HepG2 (cell line): ENCODE measurements around the gene ENPP7. TPM values are rescaled to one million over a fixed set of nuclear protein-coding genes. Genes with fewer than 3 reads are reported as not detected.

Experiments used
- ADNP ChIP-seq: sonication (generic); formaldehyde crosslinking; IDR thresholded peaks from 2 replicates; pipeline ENCODE4 v1.4.0; 2020; ENCODE audit warnings: missing genetic modification reagents
- CHD4 ChIP-seq: fragments of 200-600 bp; sonication (generic); IDR thresholded peaks from 2 replicates; pipeline ENCODE4 v1.7.0; 2017; ENCODE audit warnings: mild to moderate bottlenecking, low read length, borderline replicate concordance
- EEA1 ChIP-seq: sonication (generic); formaldehyde crosslinking; IDR thresholded peaks from 2 replicates; pipeline ENCODE4 v1.5.1; 2020; ENCODE audit warnings: mild to moderate bottlenecking, missing genetic modification reagents, borderline replicate concordance
- EED ChIP-seq: sonication (generic); formaldehyde crosslinking; IDR thresholded peaks from 2 replicates; pipeline ENCODE4 v1.5.0; 2020; ENCODE audit warnings: mild to moderate bottlenecking, missing genetic modification reagents
- FOXA3 ChIP-seq: IDR thresholded peaks from 2 replicates; pipeline ENCODE4 v1.6.1; 2016; ENCODE audit warnings: missing genetic modification reagents, missing compliant biosample characterization
- GTF3A ChIP-seq: sonication (generic); formaldehyde crosslinking; conservative IDR thresholded peaks from 2 replicates; pipeline ENCODE4 v1.4.0; 2020; ENCODE audit warnings: mild to moderate bottlenecking, missing genetic modification reagents
- HIVEP1 ChIP-seq: sonication (generic); formaldehyde crosslinking; IDR thresholded peaks from 2 replicates; pipeline ENCODE4 v1.4.0; 2020; ENCODE audit warnings: mild to moderate bottlenecking, missing genetic modification reagents
- JARID2 ChIP-seq: sonication (generic); formaldehyde crosslinking; IDR thresholded peaks from 2 replicates; pipeline ENCODE4 v1.8.1; 2023; ENCODE audit warnings: missing genetic modification reagents, inconsistent platforms; ENCODE audit not compliant: insufficient replicate concordance
- JDP2 ChIP-seq: sonication (generic); formaldehyde crosslinking; IDR thresholded peaks from 2 replicates; pipeline ENCODE4 v1.8.1; 2022; ENCODE audit warnings: missing genetic modification reagents, borderline replicate concordance
- KLF9 ChIP-seq: IDR thresholded peaks from 2 replicates; pipeline ENCODE4 v1.6.1; 2016; ENCODE audit warnings: low read depth
- MAZ ChIP-seq, 2 experiments: sonication (generic) in 1 of 2; formaldehyde crosslinking in 1 of 2; IDR thresholded peaks; 2 replicates each; pipeline versions ENCODE4 v1.5.0 to v1.6.1; 2012 to 2020; ENCODE audit warnings: low read depth in 2 of 2, mild to moderate bottlenecking in 2 of 2, borderline replicate concordance in 1 of 2, improper control_type of control experiment in 1 of 2, low read length in 1 of 2, missing genetic modification reagents in 1 of 2, moderate library complexity in 1 of 2
- RXRA ChIP-seq: sonication (generic); formaldehyde crosslinking; IDR thresholded peaks from 2 replicates; pipeline ENCODE4 v1.5.1; 2020; ENCODE audit warnings: missing genetic modification reagents
- RXRB ChIP-seq: IDR thresholded peaks from 2 replicates; pipeline ENCODE4 v1.6.1; 2016; ENCODE audit warnings: borderline replicate concordance, missing genetic modification reagents, missing compliant biosample characterization
- YEATS4 ChIP-seq: sonication (generic); formaldehyde crosslinking; IDR thresholded peaks from 2 replicates; pipeline ENCODE4 v1.4.0; 2020; ENCODE audit warnings: missing genetic modification reagents, borderline replicate concordance
- ZBTB7A ChIP-seq: sonication (generic); formaldehyde crosslinking; IDR thresholded peaks from 2 replicates; pipeline ENCODE4 v1.8.0; 2022; ENCODE audit warnings: mild to moderate bottlenecking, missing genetic modification reagents
- ZEB1 ChIP-seq: IDR thresholded peaks from 2 replicates; pipeline ENCODE4 v1.6.1; 2012; ENCODE audit warnings: mild to moderate bottlenecking, low read depth, inconsistent platforms; ENCODE audit not compliant: insufficient replicate concordance
- ZKSCAN5 ChIP-seq: sonication (generic); formaldehyde crosslinking; IDR thresholded peaks from 2 replicates; pipeline ENCODE4 v1.5.1; 2020; ENCODE audit warnings: mild to moderate bottlenecking, missing genetic modification reagents
- ZNF18 ChIP-seq: sonication (generic); formaldehyde crosslinking; IDR thresholded peaks from 2 replicates; pipeline ENCODE4 v1.8.0; 2022; ENCODE audit warnings: mild to moderate bottlenecking, missing genetic modification reagents; ENCODE audit not compliant: insufficient replicate concordance
- ZNF331 ChIP-seq: sonication (generic); formaldehyde crosslinking; IDR thresholded peaks from 2 replicates; pipeline ENCODE4 v1.4.0; 2020; ENCODE audit warnings: missing genetic modification reagents
- ZNF354B ChIP-seq: sonication (generic); formaldehyde crosslinking; IDR thresholded peaks from 2 replicates; pipeline ENCODE4 v1.8.0; 2022; ENCODE audit warnings: mild to moderate bottlenecking, missing genetic modification reagents
- ZNF570 ChIP-seq: sonication (generic); formaldehyde crosslinking; IDR thresholded peaks from 2 replicates; pipeline ENCODE4 v1.4.0; 2020; ENCODE audit warnings: mild to moderate bottlenecking, missing genetic modification reagents, borderline replicate concordance
- ZNF629 ChIP-seq: sonication (generic); formaldehyde crosslinking; conservative IDR thresholded peaks from 2 replicates; pipeline ENCODE4 v1.5.0; 2020; ENCODE audit warnings: missing genetic modification reagents
- ZNF768 ChIP-seq: sonication (generic); formaldehyde crosslinking; IDR thresholded peaks from 2 replicates; pipeline ENCODE4 v1.4.0; 2020; ENCODE audit warnings: missing genetic modification reagents
- ZSCAN22 ChIP-seq: sonication (generic); formaldehyde crosslinking; IDR thresholded peaks from 2 replicates; pipeline ENCODE4 v1.4.0; 2020; ENCODE audit warnings: mild to moderate bottlenecking, missing genetic modification reagents
- polyA plus RNA-seq, 8 experiments: library from polyadenylated mRNA; depleted of rRNA in 3 of 8; stranded (reverse) in 7 of 8; unstranded in 1 of 8; fragments of >200 nt; fragmentation: Illumina TruSeq in 4 of 8; extraction: Trizol in 4 of 8; gene quantifications; 2 replicates each; pipeline versions ENCODE4 v1.2.1 to v1.2.3, GENCODE V29; 2011 to 2016; ENCODE audit warnings: low read depth in 4 of 8, missing spikeins in 1 of 8, mixed read lengths in 1 of 8; ENCODE audit not compliant: insufficient read depth in 1 of 8
- total RNA-seq, 5 experiments: library from RNA; depleted of rRNA; stranded (reverse); fragments of >200 nt; fragmentation: Illumina TruSeq; extraction: Trizol; gene quantifications; 2 replicates each; pipeline ENCODE4 v1.2.3, GENCODE V29; 2016; ENCODE audit warnings: low read depth in 1 of 5
- TF ChIP-seq, protein P1 (sequence below), 2 experiments: sonication (generic) in 1 of 2; formaldehyde crosslinking in 1 of 2; IDR thresholded peaks; 2 replicates each; pipeline versions ENCODE4 v1.4.0 to v1.6.1; 2018 to 2020; ENCODE audit warnings: missing genetic modification reagents in 2 of 2, borderline replicate concordance in 1 of 2, low read depth in 1 of 2, mild to moderate bottlenecking in 1 of 2, missing biosample characterization in 1 of 2
- TF ChIP-seq, protein P2 (sequence below): sonication (generic); formaldehyde crosslinking; IDR thresholded peaks from 2 replicates; pipeline ENCODE4 v1.4.0; 2020; ENCODE audit warnings: missing genetic modification reagents

The ENPP7 gene
- total and polyA plus RNA-seq, 2 of the 13 experiments (the other 11 are each of a cell fraction or from before 2014, with no cell fraction given): 1.1 to 2.2 TPM

DNA sequence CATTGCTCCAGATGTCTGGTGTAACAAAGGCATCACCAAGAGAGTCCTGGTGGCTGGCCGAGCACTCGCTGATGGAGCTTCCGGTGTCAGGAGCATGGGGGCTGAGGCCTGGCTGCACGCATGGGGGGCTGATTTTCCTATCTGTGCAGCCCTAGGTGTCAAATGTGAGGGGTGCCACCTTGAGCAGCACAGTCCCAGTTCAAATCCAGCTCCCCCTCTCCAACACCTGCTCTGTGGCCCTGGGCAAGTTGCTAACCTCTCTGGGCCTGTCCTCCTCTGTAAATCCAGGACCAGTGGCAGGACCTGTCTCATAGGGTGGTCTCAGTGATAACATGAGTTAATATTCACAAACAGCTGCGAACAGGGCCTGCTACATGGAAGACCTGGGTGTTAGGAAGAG, 12.9 kb downstream of the ENPP7 start (continued):
- TF ChIP-seq, protein P1, sequence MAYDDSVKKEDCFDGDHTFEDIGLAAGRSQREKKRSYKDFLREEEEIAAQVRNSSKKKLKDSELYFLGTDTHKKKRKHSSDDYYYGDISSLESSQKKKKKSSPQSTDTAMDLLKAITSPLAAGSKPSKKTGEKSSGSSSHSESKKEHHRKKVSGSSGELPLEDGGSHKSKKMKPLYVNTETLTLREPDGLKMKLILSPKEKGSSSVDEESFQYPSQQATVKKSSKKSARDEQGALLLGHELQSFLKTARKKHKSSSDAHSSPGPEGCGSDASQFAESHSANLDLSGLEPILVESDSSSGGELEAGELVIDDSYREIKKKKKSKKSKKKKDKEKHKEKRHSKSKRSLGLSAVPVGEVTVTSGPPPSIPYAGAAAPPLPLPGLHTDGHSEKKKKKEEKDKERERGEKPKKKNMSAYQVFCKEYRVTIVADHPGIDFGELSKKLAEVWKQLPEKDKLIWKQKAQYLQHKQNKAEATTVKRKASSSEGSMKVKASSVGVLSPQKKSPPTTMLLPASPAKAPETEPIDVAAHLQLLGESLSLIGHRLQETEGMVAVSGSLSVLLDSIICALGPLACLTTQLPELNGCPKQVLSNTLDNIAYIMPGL (CRISPR knock-in tag; IDR thresholded peaks at IDR 0.05; ENCODE audit: borderline replicate concordance in 1 of 2, low read depth in 1 of 2): no peak
- TF ChIP-seq ZBTB7A (CRISPR knock-in tag): no peak
- no peak for TF ChIP-seq ZNF570 (CRISPR knock-in tag)
- TF ChIP-seq ADNP: 0 out of 2 replicates have a peak, but pooled peaks have one; percentile 49
- no peak for TF ChIP-seq ZNF18
- TF ChIP-seq RXRA (CRISPR knock-in tag): no peak
- TF ChIP-seq ZNF768: peak; percentile 96
- no peak for TF ChIP-seq JARID2 (CRISPR knock-in tag)
- TF ChIP-seq EED (CRISPR knock-in tag): no peak
- TF ChIP-seq ZKSCAN5 (CRISPR knock-in tag): no peak
- TF ChIP-seq ZSCAN22 (CRISPR knock-in tag): no peak
- TF ChIP-seq ZEB1: no peak
- TF ChIP-seq JDP2 (CRISPR knock-in tag): no peak
- TF ChIP-seq CHD4: no peak
- TF ChIP-seq ZNF629: no peak
- TF ChIP-seq FOXA3 (CRISPR knock-in tag): no peak
- TF ChIP-seq EEA1 (CRISPR knock-in tag): no peak
- no peak for TF ChIP-seq RXRB (CRISPR knock-in tag)
- TF ChIP-seq, protein P2, sequence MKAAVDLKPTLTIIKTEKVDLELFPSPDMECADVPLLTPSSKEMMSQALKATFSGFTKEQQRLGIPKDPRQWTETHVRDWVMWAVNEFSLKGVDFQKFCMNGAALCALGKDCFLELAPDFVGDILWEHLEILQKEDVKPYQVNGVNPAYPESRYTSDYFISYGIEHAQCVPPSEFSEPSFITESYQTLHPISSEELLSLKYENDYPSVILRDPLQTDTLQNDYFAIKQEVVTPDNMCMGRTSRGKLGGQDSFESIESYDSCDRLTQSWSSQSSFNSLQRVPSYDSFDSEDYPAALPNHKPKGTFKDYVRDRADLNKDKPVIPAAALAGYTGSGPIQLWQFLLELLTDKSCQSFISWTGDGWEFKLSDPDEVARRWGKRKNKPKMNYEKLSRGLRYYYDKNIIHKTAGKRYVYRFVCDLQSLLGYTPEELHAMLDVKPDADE (CRISPR knock-in tag): no peak
- TF ChIP-seq YEATS4 (CRISPR knock-in tag): 0 out of 2 replicates have a peak, but pooled peaks have one; percentile 0
- no peak for TF ChIP-seq MAZ (IDR thresholded peaks at IDR 0.05; ENCODE audit: borderline replicate concordance, low read depth, low read length)
- TF ChIP-seq MAZ (CRISPR knock-in tag; IDR thresholded peaks at IDR 0.05; ENCODE audit: low read depth): no peak
- 0 out of 2 replicates have a peak, but pooled peaks have one; percentile 18 for TF ChIP-seq ZNF354B (CRISPR knock-in tag)
- no peak for TF ChIP-seq HIVEP1 (CRISPR knock-in tag)
- TF ChIP-seq KLF9 (CRISPR knock-in tag): no peak
- TF ChIP-seq ZNF331: no peak
- TF ChIP-seq GTF3A (CRISPR knock-in tag): no peak
